SK-N-MC (cell line): Measurements from ENCODE around the gene RNU11.
"Not testable (repeated sequence)": the region's sequence is repeated elsewhere in the genome, so short reads cannot be mapped to it uniquely, and the experiment has no call there.

Experiments
- DNase-seq: peaks from one replicate; pipeline ENCODE4 v3.0.0-alpha.2; 2011; ENCODE audit warnings: low read depth, low spot score
- H3K27ac ChIP-seq: fragments of 200-600 bp; sonication (generic); 2 replicates; pipeline ENCODE4 v1.5.1; 2016; ENCODE audit warnings: mixed run types
- H3K36me3 ChIP-seq: fragments of 200-600 bp; sonication (generic); 2 replicates; pipeline ENCODE4 v1.6.1; 2017; ENCODE audit warnings: antibody characterized with exemption, low read length, mixed read lengths; ENCODE audit not compliant: insufficient read depth
- H3K4me3 ChIP-seq: fragments of 200-600 bp; sonication (generic); 2 replicates; pipeline ENCODE4 v1.5.1; 2016
- H3K9ac ChIP-seq: fragments of 200-600 bp; sonication (generic); 2 replicates; pipeline ENCODE4 v1.8.0; 2017; ENCODE audit warnings: mixed run types, mixed read lengths; ENCODE audit not compliant: insufficient read length
- H3K9me3 ChIP-seq: fragments of 200-600 bp; sonication (generic); 2 replicates; pipeline ENCODE4 v1.6.1; 2017; ENCODE audit warnings: low read depth, mild to moderate bottlenecking, antibody characterized with exemption, low read length, moderate library complexity, mixed read lengths
- EZH2 ChIP-seq: fragments of 200-600 bp; sonication (generic); IDR thresholded peaks from one replicate; pipeline ENCODE4 v1.6.1; 2017; ENCODE audit warnings: antibody characterized with exemption
- FOXP2 ChIP-seq: optimal IDR thresholded peaks from 2 replicates; pipeline ENCODE3; 2011; ENCODE audit warnings: mild to moderate bottlenecking, moderate library complexity; ENCODE audit not compliant: insufficient read depth; ENCODE audit errors: extremely low read length, control extremely low read depth
- POLR2AphosphoS5 ChIP-seq: IDR thresholded peaks from 2 replicates; pipeline ENCODE4 v1.6.1; 2012; ENCODE audit warnings: mild to moderate bottlenecking, low read depth, low read length, borderline replicate concordance

Gene RNU11

GRCh38 chr1:28656335-28656734, 7.9 kb downstream of the RNU11 start:
- no peak for DNase-seq
- no peaks in the 10 kb centered on the region for H3K9me3 ChIP-seq
- no peak overlapping the region for H3K4me3 ChIP-seq
- H3K27ac ChIP-seq: no peak overlapping the region
- TF ChIP-seq EZH2 (no peak), POLR2AphosphoS5 (no peak), FOXP2 (no peak)
- no peak overlapping the region for H3K9ac ChIP-seq
- no peaks in the 10 kb centered on the region for H3K36me3 ChIP-seq

- Histone ChIP-seq H3K9me3 (no peaks in the 10 kb centered on the region), H3K4me3 (no peak overlapping the region), H3K9ac (no peak overlapping the region), H3K27ac (no peak overlapping the region), H3K36me3 (no peaks in the 10 kb centered on the region)
- TF ChIP-seq EZH2 (no peak), FOXP2 (no peak), POLR2AphosphoS5 (no peak)
- no peak for DNase-seq
These were observed 15.6 kb downstream of the RNU11 start for GRCh38 chr1:28663871-28664470.

GRCh38 chr1:28666806-28667205, 18.4 kb downstream of the RNU11 start:
- H3K4me3 ChIP-seq: no peak overlapping the region
- H3K9me3 ChIP-seq: no peaks in the 10 kb centered on the region
- TF ChIP-seq EZH2 (no peak), POLR2AphosphoS5 (no peak), FOXP2 (no peak)
- no peak overlapping the region for H3K27ac ChIP-seq
- H3K36me3 ChIP-seq: no peaks in the 10 kb centered on the region
- no peak overlapping the region for H3K9ac ChIP-seq
- no peak for DNase-seq

- H3K36me3 ChIP-seq: no peaks in the 10 kb centered on the region
- peak within 1 kb of the TSS; percentile 87 for H3K4me3 ChIP-seq
- H3K9ac ChIP-seq: peak within 1 kb of the TSS; percentile 97
- peak within 1 kb of the TSS; percentile 97 for H3K27ac ChIP-seq
- TF ChIP-seq EZH2: no peak
- TF ChIP-seq POLR2AphosphoS5: peak; percentile 49
- DNase-seq: peak; percentile 44
- no peaks in the 10 kb centered on the region for H3K9me3 ChIP-seq
These were observed 20.0 kb downstream of the RNU11 start, which contains the start of gene GMEB1 for GRCh38 chr1:28668191-28668955. Gene GMEB1, plus strand, starts transcription at chr1:28668784. Its CDS starts 14,829 bp downstream, at chr1:28683613.

DNA sequence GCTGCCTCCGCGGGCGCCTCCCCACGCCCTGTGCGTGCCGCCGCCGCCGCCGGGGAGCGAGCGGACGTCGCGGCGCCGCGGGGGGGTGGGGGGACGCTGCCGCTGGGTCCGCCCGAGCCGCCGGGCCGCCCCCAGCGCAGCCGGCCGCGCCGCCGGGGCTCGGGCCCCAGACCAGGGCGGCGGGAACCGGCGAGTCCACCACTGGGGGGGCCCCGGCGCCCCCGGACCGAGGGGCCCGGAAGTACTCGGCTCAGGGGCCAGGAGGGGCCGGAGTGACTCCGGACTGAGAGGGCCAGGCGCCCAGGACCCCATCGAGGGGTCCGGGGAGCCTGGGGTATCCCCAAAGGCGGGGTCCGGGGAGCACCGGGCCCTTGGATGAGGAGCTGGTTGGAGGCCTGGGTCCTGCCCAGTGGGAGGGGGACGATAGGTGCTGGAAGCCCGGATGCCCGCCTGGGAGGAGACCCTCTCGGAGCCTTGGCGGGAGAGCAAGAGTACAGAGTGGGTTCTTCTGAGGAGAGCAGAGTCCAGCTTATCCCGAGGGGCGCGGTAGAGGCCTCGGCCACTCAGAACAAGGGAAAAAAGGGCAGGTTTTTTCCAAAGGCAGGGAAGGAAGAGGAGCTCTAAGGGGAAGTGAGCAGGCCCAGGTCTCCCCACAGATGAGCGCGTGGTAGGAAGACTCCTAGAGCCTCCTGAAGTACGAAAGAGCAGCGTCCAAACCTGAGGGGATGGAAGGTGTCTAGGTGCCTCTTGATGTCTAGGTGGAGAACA, 20.7 kb downstream of the RNU11 start:
- no peak for DNase-seq
- TF ChIP-seq POLR2AphosphoS5 (0 out of 2 replicates have a peak, but pooled peaks have one; percentile 14), FOXP2 (no peak), EZH2 (no peak)
- Histone ChIP-seq H3K36me3 (no peaks in the 10 kb centered on the region), H3K9me3 (no peaks in the 10 kb centered on the region), H3K27ac (peak overlapping the region; percentile 97), H3K9ac (peak overlapping the region; percentile 97), H3K4me3 (peak overlapping the region; percentile 87)

DNA sequence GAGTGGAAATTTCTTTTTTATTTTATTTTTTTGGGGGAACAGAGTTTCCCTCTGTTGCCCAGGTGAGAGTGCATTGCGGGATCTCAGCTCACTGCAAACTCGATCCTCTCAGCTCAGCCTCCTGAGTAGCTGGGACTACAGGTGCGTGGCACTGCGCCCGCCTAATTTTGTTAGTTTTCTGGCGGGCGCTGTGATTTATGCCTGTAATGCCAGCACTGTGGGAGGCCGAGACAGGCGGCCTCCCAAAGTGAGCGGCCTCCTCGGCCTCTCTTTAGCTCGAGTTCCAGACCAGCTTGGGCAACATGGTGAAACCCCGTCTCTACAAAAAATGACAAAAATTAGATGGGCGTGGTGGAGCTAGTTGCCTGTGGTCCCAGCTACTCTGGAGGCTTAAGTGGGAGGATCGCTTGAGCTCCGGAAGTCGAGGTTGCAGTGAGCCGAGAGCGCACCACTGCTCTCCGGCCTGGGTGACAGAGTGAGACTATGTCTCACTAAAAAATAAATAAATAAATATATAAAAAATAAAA, 22.9 kb downstream of the RNU11 start:
- no peaks in the 10 kb centered on the region for H3K9me3 ChIP-seq
- TF ChIP-seq EZH2 (no peak), POLR2AphosphoS5 (no peak), FOXP2 (no peak)
- H3K4me3 ChIP-seq: no peak overlapping the region
- H3K9ac ChIP-seq: no peak overlapping the region
- no peak for DNase-seq
- H3K27ac ChIP-seq: 0 out of 2 replicates have a peak overlapping the region, but pooled peaks have one; percentile 42
- no peaks in the 10 kb centered on the region for H3K36me3 ChIP-seq

DNA sequence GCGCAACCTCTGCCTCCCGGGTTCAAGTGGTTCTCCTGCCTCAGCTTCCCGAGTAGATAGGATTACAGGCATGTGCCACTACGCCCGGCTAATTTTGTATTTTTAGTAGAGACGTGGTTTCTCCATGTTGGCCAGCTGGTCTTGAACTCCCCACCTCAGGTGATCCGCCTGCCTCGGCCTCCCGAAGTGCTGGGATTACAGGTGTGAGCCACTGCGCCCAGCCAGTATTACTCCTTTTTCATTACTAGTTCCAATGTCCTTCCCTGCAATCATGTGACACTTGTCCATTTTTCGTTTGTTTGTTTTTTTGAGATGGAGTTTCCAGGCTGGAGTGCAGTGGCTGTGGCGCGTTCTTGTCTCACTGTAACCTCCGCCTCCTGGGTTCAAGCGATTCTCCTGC, 24.6 kb downstream of the RNU11 start:
- H3K9ac ChIP-seq, H3K9me3 ChIP-seq, H3K36me3 ChIP-seq, DNase-seq, H3K27ac ChIP-seq, H3K4me3 ChIP-seq: not testable (repeated sequence)

DNA sequence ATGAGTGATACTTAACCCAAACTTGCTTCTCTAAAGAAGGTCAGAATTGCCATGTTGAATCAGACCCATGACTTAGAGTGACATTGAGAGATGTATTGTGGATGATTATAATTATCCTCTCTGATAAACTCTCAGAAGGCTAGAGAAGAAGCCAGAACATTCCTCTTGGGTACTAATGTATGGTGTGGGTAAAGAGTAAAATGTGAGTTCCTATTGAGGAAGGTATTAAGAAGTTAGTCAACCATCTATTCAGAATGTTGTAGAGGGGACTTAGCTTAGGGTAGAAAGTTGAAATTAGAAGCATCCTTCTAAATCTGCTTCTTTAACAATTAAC, 27.5 kb downstream of the RNU11 start:
- Histone ChIP-seq H3K36me3 (no peaks in the 10 kb centered on the region), H3K27ac (peak overlapping the region; percentile 22; the same call in 1 of the 2 replicates), H3K9ac (no peak overlapping the region), H3K4me3 (no peak overlapping the region), H3K9me3 (no peaks in the 10 kb centered on the region)
- TF ChIP-seq FOXP2 (no peak), POLR2AphosphoS5 (no peak), EZH2 (no peak)
- DNase-seq: no peak
